ENCODE data around the gene IFNL4.
"Not testable (repeated sequence)": the region's sequence is repeated elsewhere in the genome, so short reads cannot be mapped to it uniquely, and the experiment has no call there.

Gene IFNL4

DNA sequence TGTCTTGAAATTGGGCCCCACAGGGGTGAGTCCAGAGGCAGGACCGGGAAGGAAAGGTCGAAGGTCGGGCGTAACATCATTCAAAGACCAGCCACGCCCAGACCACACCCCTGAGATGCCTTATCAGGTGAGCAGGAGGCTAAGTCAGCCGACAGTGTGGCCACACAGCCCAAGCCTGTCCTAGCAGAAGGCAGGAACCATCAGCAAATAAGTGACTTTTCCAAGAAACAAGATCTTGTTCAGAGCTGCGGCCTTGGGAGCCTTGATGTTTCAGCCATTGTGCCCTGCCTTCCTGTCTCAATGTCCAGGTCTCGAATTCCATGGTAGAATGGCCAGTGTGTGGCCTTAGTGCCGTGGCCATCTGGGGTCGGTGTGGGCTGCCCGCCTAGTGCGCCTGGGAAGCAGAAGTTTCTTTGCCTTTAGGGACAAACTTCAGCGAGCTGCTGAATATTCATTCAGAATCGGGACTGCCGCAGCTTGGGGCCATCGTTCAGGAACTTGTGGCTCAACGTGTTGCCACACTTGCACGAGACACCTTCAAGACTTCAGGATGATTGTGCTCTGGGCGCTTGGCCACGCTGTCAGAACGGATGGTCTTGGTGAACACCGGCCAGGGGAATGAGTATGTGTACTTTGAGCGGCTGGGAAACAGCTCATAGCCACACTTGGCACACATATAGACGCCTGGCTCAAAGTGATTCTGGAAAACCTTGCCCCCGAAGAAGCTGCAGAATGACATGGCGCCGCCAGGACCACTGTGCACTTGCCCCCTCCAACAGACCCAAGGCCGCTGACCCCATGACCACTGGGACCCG, 6.1 kb upstream of the IFNL4 start:
- no peak for DNase-seq

DNA sequence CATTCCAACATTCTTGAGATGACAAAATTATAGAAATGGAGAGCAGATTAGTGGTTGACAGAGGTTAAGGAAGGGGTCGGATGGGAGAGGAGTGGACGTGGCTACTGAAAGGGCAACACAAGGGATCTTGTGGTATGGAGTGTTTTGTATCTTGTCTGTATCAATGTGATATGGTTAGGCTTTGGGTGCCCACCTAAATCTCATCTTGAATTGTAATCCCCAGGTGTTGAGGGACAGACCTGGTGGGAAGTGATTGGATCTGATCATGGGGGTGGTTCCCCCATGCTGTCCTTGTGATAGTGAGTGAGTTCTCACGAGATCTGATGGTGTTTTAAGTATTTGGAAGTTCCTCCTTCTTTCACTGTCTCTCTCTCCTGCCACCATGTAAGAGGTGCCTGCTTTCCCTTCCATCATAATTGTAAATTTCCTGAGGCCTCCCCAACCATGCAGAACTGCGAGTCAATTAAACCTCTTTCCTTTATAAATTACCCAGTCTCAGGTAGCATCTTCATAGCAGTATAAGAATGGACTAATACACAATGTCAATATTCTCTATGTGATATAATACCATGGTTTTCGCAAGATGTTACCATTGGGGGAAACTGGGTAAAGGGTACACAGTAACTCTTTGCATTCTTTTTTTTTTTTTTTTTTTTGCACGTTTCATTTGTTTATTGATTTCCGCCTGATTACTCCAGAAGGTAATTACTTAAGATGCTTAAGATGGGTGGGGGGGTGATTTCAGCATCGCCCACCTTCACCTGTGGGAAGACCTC, 4.9 kb upstream of the IFNL4 start:
- no peak for DNase-seq

DNA sequence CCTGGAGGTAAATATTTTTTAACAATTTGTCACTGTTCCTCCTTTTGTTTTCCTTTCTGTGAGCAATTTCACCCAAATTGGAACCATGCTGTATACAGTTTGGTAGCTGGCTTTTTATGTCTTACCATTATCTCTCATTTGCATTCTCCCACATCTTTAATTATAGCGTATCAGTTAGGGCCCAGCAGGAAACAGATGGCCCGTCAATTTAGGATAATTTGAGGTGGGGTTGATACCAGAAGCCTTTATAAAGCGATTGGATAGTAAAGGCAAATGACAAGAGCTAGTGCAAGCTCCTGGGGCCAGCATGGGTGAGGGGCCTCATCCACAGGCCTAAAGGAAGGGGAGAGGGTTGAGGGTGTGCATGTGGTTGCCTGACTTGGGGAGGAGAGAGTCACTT, 3.8 kb upstream of the IFNL4 start:
- DNase-seq: no peak

DNA sequence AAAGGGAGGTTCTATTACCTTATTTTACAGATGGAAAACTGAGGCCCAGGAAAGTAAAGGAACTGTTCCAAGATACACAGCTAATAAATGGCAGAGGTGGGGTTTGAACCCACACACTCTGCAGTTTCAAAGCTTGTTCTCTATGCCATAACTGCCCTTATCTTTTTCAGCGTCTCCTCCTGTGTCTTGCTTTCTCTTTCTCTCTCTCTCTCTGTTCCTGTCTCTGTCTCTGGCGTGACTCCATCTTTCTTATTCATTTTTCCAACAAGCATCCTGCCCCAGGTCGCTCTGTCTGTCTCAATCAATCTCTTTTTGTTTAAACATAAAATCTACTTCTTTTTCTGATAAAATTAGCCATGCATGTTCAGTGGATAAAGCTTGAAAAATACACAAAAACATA, 3.2 kb upstream of the IFNL4 start:
- DNase-seq: no peak

DNA sequence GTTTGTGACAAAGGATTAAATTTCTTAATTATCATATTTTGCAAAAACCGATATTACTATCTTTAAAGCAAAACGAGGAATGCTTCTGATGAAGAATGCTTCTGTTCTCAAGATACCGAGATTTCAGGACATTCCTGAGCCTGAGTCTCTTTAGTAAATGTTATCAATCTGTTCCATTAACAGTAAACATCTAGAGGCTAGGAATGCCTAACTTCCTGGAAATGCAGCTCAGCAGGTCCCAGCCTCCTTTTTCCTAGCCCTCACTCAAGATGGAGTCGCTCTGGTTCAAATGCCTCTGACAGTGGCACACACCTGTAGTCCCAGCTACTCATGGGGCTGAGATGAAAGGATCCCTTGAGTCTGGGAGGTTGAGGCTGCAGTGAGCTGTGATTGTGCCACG, 2.4 kb upstream of the IFNL4 start:
- no peak for DNase-seq

DNA sequence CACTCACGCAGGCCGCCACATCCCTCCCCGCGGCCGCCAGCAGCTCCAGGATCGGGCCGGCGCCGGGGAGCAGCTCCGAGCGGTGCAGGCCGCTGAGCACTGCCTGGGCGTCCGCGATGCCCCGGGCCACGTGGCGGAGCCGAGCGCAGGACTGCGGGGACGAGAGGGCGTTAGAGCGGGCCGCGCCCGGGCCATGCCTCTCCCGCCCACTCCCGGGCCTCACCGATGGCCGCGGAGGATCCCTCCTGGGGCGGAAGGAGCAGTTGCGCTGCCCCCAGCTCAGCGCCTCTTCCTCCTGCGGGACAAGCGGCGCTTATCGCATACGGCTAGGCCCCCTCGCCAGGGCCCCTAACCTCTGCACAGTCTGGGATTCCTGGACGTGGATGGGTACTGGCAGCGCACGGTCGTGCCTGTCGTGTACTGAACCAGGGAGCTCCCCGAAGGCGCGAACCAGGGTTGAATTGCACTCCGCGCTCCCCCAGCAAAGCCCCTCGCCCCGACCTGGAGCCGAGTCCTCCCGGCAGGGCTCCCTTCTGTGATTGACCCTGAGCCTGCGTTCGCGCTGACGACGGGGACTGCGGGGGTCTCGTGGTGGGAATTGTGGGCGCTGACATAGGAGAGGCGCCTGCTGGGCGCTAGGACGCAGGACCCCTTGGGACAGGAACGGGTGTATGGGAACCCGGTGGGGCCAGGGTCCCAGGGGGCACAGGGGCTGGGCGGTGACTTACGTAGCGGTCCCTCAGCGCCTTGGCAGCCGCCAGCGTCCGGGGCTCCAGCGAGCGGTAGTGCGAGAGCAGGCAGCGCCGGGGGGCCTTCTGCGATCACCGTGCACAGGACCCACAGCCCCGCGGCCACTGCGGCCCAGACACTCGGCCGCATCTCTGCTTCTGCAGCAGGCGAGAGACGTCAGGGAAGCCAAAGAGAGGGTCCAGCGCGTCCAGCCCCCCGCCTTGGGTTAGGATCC, 673 bp downstream of the IFNL4 start:
- DNase-seq: no peak

DNA sequence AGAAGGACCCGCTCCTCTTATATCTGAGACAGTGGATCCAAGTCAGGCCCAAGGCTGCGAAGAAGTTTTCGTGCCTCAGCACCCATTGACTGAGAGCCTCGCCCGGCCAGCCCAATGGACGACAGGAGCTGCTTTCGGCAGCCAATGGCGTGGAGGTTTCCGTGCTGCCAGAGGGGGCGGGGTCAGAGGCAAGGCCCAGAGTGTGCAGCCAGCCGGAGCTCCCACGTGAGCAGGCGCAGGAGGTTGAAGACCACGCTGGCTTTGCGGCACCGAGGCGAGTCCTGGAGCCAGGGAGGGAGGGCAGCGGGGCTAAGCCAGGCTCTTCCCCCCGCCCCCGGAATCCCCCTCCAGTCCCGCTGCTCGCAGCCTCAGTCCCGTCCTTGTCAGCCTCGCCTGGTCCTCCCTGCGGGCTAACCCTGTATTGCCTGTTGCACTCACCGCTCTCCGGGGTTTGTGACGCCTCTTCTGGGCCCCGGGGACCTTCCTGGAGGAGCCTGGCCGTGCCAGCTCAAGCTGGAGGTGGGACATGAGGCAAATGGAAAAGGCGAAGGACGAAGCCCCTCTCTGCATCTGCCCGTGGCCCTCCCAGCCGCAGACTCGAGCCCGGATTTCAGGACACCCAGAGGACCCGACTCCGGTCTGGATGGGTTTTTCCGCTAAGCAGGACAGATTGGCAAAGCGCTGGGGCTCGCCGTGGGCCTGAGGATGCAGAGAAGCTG, 1.5 kb downstream of the IFNL4 start:
- peak; percentile 33 for DNase-seq

DNA sequence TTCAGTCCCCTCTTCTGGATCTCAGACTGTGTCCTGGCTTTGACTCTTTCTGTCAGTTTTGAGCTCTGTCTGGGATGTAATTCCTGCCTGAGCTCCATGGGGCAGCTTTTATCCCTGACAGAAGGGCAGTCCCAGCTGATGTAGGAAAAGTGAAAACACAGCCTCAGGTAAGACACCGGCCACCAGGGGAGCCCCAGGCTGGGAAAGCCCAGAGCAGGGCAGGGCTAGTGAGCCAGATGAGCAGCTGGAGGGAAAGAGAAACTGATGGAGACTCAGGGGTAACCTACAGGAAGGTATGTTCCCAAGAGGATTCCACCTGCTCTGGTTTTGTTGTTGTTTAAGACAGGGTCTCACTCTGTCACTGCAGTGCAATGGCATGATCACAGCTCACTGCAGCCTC, 3.5 kb downstream of the IFNL4 start:
- not testable (repeated sequence) for DNase-seq

DNA sequence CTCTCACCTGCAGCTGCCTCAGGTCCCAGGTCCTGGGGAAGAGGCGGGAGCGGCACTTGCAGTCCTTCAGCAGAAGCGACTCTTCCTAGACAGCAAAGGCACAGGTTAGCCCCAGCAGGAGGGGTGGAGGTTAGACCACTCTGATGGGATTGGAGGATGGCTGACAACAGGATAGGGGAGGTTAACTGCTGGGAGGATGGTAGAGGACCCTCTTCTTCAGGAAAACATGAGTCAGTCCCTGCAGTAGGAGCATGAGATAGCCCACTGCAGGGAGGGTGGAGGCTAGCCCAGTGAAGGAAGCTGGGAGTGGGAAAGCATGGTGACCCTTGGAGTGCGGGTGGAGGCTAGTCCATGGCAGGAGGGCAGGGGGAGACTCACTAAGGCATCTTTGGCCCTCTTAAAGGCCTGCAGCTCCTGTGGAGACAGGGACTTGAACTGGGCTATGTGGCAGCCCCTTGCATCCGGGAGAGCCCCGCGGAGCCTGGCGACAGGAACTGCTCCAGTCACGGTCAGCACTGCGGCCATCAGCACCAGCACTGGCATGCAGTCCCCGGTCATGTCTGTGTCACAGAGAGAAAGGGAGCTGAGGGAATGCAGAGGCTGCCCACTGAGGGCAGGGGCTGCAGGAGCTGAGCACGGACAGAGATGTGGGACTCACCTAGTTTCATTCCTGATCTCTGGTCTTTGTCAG, 4.1 kb downstream of the IFNL4 start, which contains the start of gene IFNL3:
TSS of gene IFNL3 (minus strand) at position 597 of the 691 bp plus-strand sequence. CDS start at position 558, 39 bp downstream.
- DNase-seq: not testable (repeated sequence)

DNA sequence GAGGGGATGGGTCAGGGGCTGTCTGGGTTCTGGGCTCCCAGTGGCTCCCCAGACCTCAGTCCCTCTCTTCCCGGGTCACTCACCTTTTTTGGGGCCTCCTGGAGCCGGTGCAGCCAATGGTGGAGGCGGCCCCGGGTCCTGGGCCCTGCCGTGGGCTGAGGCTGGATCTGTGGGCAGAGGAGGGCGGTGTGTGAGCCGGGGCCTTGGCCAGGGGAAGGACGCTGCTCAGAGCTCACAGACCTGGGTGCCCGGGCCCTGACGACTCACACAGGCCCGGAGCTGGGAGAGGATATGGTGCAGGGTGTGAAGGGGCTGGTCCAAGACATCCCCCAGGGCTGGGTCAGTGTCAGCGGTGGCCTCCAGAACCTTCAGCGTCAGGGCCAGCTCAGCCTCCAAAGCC, 4.9 kb downstream of the IFNL4 start:
- not testable (repeated sequence) for DNase-seq

DNA sequence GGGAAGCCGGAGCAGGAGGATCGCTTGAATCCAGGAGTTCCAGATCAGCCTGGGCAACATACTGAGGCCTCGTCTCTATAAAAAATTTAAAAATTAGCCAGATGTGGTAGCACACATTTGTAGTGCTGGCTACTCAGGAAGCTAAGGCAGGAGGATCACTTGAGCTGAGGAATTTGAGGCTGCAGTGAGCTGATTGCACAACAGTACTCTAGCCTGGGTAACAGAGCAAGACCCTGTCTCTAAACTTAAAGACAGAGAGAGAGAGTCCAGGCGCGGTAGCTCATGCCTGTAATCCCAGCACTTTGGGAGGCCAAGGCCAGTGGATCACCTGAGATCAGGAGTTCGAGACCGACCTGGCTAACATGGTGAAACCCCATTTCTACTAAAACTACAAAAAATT, 8.2 kb downstream of the IFNL4 start:
- no peak for DNase-seq

DNA sequence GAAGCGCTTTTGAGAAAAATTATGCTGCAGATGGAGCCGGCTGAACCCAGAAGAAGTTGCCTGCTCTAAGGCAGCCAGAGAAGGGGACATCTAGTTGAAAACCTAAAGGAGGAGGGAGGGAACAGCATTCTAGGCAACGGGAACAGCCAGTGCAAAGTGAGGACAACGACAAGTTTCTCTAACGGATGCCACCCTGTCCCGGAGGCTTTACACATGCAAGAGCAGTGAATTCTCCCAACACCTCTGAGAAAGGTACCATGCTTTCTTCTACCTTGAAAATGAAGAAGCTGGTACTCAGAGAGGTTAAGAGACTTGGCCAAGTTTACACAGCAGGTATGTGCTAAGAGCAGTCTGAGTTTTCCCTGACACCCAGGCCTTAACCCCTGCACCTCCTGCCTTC, 9.7 kb downstream of the IFNL4 start:
- DNase-seq: no peak

DNA sequence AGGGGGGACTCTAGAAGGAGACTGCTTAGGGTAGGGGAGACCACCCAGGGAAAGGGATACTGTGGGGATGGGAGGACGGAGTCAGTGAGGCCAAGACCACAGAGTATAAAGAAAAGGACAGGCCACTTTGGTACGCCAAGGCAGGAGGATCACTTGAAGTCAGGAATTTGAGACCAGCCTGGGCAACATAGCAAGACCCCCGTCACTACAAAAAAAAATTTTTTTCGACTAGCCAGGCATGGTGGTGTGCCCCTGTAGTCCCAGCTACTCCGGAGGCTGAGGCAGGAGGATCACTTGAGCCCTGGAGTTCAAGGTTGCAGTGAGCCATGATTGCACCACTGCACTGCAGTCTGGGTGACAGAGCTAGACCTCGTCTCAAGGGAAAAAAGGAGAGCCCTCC, 10.4 kb downstream of the IFNL4 start:
- no peak for DNase-seq

DNA sequence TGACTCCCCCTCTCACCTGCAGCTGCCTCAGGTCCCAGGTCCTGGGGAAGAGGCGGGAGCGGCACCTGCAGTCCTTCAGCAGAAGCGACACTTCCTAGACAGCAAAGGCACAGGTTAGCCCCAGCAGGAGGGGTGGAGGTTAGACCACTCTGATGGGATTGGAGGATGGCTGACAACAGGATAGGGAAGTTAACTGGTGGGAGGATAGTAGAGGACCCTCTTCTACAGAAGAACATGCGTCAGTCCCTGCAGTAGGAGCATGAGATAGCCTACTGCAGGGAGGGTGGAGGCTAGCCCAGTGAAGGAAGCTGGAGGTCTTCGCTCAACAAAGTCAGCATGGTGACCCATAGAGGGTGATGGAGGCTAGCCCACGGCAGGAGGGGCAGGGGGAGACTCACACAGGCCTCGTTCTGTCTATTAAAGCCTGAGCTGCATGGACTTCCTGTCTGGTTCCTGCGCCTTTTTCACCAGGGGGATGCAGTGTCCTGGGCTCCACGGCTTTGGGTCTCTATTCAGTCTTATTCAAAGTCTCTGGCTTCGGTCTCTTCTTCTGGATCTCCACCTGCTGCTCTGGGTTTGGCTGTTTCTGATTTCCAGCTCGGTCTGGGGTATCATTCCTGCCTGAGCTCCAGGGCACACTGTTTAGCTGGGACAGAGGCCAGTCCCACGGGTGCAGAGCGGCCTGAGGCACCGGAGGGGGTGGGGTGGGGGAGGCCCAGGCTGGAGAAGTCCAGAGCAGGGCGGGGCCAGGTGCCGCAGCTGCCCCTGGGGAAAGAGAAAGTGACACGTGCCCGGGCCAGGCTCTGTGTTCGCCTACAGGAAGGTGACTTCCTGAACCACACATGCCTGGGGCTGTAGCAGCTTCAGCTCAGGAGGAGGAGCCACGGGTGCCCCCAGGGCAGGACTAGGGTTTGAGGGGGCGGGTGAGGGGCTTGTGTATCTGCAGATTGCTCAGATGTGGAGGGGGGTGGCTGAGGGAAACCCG, 11.2 kb downstream of the IFNL4 start:
- DNase-seq: peak; percentile 18

DNA sequence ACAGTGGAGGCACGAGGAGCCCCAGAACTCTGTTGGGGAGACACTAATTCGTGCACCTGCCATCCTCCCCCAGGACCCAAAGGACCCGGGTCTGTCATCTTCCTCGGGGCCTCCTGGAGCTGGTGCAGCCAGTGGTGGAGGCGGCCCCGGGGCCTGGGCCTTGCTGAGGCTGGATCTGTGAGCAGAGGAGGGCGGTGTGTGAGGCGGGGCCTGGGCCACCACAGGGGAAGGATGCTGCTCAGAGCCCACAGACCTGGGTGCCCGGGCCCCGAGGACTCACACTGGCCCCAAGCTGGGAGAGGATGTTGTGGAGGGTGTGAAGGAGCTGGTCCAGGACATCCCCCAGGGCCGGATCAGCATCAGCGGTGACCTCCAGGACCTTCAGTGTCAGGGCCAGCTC, 12.1 kb downstream of the IFNL4 start:
- no peak for DNase-seq

DNA sequence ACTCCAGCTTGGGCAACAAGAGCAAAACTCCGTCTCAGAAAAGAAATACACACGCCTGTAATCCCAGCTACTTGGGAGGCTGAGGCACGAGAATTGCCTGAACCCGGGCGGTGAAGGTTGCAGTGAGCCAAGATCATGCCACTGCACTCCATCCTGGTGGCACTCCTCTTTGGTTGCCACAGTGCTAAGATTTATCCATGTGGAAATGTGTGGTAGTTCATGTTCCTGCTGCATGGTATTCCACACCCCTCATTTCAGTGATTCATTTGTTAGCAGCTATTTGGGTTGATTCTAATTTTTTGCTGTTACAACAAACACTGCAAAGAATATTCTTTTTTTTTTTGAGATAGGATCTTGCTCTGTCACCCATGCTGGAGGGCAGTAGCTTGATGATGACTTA, 15.9 kb downstream of the IFNL4 start:
- no peak for DNase-seq

DNA sequence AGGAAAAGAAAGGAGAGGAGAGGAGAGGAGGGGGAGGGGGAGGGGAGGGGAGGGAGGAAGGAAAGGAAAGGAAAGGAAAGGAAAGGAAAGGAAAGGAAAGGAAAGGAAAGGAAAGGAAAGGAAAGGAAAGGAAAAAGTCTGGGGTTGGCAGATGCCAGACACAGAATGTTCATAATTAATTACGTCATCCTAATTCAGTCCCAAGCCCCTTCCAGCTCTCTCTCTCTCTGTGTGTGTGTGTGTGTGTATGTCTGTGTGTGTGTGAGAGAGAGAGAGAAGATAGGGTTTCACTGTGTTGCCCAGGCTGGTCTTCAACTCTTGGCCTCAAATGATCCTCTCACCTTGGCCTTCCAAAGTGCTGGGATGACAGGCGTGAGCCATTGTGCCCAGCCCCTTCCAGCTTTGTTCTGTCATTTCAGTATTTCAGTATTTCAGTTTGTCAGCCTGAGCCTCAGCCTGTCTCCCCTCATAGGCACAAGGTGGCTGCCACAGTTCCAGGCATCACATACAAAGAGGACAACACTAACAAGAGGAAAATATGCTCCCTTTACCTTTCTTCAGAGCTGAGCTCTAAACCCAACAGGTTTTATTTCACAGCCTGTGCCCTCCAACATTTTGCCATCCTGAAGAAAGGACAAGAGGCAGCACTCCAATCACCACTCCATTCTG, 18.4 kb downstream of the IFNL4 start:
- no peak for DNase-seq

DNA sequence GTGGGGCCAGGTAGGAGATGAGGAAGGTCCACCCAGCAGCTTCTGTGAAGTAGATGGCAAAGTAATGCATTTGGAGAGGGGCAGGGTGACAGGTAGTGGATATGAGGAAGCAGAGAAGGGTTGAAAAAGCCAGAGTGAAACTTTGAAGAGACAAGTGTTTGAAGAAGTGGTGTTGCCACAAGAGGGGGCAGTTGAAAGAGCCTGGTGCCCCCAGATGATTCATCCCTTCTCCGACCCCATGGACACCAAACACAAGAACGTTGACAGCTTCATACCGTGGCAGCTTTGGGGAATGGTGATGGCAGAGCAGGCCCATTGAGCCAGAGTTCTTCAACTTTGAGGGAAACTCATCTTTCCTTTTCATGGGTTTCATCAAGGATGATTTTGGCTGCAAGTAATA, 23.7 kb downstream of the IFNL4 start:
- no peak for DNase-seq

DNA sequence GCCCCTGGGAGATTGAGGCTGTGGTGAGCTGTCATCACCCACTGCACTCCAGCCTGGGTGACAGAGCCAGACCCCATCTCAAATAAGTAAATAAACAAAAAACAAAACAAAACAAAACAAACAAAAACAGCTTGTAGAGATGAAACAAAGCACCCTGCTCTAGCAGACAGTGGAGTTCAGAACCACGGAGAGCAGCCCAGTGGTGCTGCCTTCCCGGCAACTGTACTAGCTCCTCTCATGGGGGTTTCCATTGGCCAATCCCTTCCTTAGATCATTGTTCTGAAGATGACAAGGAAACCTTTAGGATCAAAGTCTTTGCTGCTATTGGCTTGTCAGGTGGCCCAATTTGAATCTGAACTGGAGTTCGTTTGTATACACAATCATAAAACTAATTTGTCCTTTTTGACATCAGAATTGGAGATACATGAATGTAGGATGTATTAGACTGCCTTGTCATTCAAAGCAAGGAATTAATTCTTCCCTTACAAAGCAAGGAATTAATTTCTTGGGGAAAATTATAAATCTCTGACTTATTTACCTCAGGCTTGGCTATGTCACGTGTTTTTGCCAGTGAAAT, 24.9 kb downstream of the IFNL4 start:
- no peak for DNase-seq

Data from CD4-positive, alpha-beta T cell treated with Interleukin-4 for 4 hours (primary cell).